Prostate gland (tissue), 2 donors: ENCODE data around the gene STK39. TPM values are rescaled to one million over a fixed set of nuclear protein-coding genes. Genes with fewer than 3 reads are reported as not detected.

Experiments
- DNase-seq: peaks from one replicate; pipeline ENCODE4 v3.0.0-alpha.2; 2019; ENCODE audit warnings: low spot score
- H3K27ac ChIP-seq, 2 donors: fragments of 200-600 bp; sonication (generic); 2 replicates each; pipeline ENCODE4 v1.5.1; 2017 to 2019
- H3K27me3 ChIP-seq: fragments of 200-600 bp; sonication (generic); replicated peaks from 2 replicates; pipeline ENCODE4 v1.5.1; 2019; ENCODE audit not compliant: insufficient read depth
- H3K36me3 ChIP-seq, 2 donors: fragments of 200-600 bp; sonication (generic); 1 replicate in 1 of 2; 2 replicates in 1 of 2; pipeline versions ENCODE4 v1.5.1 to v1.8.1; 2017 to 2019
- H3K4me1 ChIP-seq: fragments of 200-600 bp; sonication (generic); replicated peaks from 2 replicates; pipeline ENCODE4 v1.5.1; 2019
- H3K4me3 ChIP-seq, 2 donors: fragments of 200-600 bp; sonication (generic); 2 replicates each; pipeline ENCODE4 v1.5.1; 2017 to 2019
- H3K9me3 ChIP-seq: fragments of 200-600 bp; sonication (generic); 2 replicates; pipeline ENCODE4 v1.5.1; 2017
- CTCF ChIP-seq, 4 experiments: fragments of 200-600 bp in 2 of 4; fragments of 450-650 bp in 2 of 4; sonication (generic) in 2 of 4; IDR thresholded peaks; 1 replicate in 3 of 4; 2 replicates in 1 of 4; pipeline ENCODE4 v1.5.1; 2016 to 2019; ENCODE audit warnings: antibody characterized with exemption in 4 of 4, mild to moderate bottlenecking in 2 of 4, moderate library complexity in 2 of 4
- POLR2A ChIP-seq: fragments of 450-650 bp; IDR thresholded peaks from one replicate; pipeline ENCODE4 v1.6.1; 2016; ENCODE audit warnings: antibody characterized with exemption, mild to moderate bottlenecking
- POLR2AphosphoS5 ChIP-seq: sonication (generic); formaldehyde crosslinking; IDR thresholded peaks from one replicate; pipeline ENCODE4 v1.6.1; 2017; ENCODE audit warnings: antibody characterized with exemption
- WGBS: methylation state at CpG from one replicate; pipeline ENCODE4 v1.1.5; 2018; 5-methylcytosine and 5-hydroxymethylcytosine counted together
- intact Hi-C: fragments of 100-400 bp; cut with DNase I; formaldehyde crosslinking; loops from one replicate; pipeline ENCODE4 v1.14.2; 2022
- total RNA-seq, 2 donors: library from RNA; depleted of rRNA; stranded (reverse); fragments of >200 nt; gene quantifications; one replicate each; pipeline ENCODE4 v1.1.0, GENCODE V29; 2016

The STK39 gene
- total RNA-seq, 2 donors from 2014 or later = 32.2 to 54.7 TPM

DNA sequence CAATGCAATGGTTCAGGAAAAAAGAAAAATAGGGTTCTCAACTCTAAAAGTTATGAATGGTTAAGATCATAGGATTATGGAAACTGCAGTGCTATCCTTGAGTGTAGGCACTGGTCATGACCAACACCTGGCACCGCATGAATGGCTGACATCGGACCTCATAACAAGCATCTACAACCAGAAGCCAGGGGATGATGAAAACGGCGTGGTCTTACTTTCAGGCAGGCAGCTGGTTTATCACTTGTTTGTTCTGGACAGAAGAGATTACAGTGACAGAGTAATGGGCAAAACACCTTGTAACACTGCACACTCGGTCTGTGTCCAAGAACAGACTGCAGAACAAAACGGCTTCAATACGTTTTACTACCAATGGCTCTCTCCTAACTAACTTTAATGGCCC, 132.8 kb downstream of the STK39 start:
- TF ChIP-seq CTCF (IDR thresholded peaks at IDR 0.05) (no peak), POLR2AphosphoS5 (peak; percentile 38)

DNA sequence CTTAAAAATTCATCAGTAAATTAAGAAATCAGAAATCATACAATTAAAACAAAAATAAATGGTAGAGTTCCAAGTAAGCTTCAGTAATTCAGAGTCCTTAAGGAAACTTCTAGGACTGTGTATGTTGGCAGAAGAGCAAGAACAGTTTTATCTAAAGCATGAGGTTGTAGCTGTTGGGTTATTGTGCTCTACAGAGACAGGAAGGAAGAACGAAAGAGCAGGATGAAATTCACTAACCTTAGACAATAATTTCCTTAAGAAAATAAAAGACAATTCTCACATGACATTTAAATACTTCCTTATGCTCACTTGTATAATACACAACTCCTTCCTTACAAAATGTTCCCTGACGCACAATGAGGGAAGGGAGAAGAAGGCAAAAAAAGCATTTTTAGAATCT, 133.4 kb downstream of the STK39 start:
- TF ChIP-seq POLR2AphosphoS5 = peak; percentile 58
- TF ChIP-seq CTCF (IDR thresholded peaks at IDR 0.05) = no peak
- Histone ChIP-seq H3K36me3 (no peaks in the 10 kb centered on the region), H3K27ac (peak overlapping the region; percentile 27 to 57), H3K4me1 (no peaks in the 10 kb centered on the region), H3K4me3 (no peak overlapping the region), H3K27me3 (no peaks in the 10 kb centered on the region), H3K9me3 (no peaks in the 10 kb centered on the region)
- 37% methylated on average over 2 of the region's 2 CpGs for WGBS
- intact Hi-C loops = no loop called here
- no peak for DNase-seq

More for the DNA sequence above, 132.8 kb downstream of the STK39 start:
- intact Hi-C loops = loop anchor here (5.0 kb wide), 2 partner anchors 822 to 1577 kb away; partner anchors contain the start of gene B3GALT1
- peak; percentile 17 for DNase-seq
- Histone ChIP-seq H3K9me3 (no peaks in the 10 kb centered on the region), H3K4me3 (no peak overlapping the region), H3K27ac (peak overlapping the region; percentile 27 to 57), H3K36me3 (no peaks in the 10 kb centered on the region), H3K27me3 (no peaks in the 10 kb centered on the region), H3K4me1 (no peaks in the 10 kb centered on the region)
- 44% methylated on average over 7 of the region's 7 CpGs for WGBS

- Histone ChIP-seq H3K4me1 (no peaks in the 10 kb centered on the region), H3K4me3 (no peak overlapping the region), H3K27me3 (no peaks in the 10 kb centered on the region), H3K36me3 (no peaks in the 10 kb centered on the region), H3K27ac (no peak overlapping the region), H3K9me3 (no peaks in the 10 kb centered on the region)
- 47% methylated on average over 2 of the region's 2 CpGs for WGBS
- intact Hi-C loops = no loop called here
- TF ChIP-seq POLR2A = no peak
- TF ChIP-seq CTCF (IDR thresholded peaks at IDR 0.05) = no peak
- TF ChIP-seq POLR2AphosphoS5 = no peak
- no peak for DNase-seq
These were observed 140.1 kb downstream of the STK39 start for GRCh38 chr2:168107322-168107721.

- Histone ChIP-seq H3K27ac (no peak overlapping the region), H3K4me3 (no peak overlapping the region), H3K36me3 (no peaks in the 10 kb centered on the region), H3K4me1 (no peaks in the 10 kb centered on the region), H3K9me3 (no peaks in the 10 kb centered on the region), H3K27me3 (no peaks in the 10 kb centered on the region)
- WGBS = 66% methylated on average over 3 of the region's 3 CpGs
- no peak for DNase-seq
- TF ChIP-seq POLR2AphosphoS5 = no peak
- TF ChIP-seq CTCF (IDR thresholded peaks at IDR 0.05) = no peak
- TF ChIP-seq POLR2A = no peak
- intact Hi-C loops = no loop called here
These were observed 142.2 kb downstream of the STK39 start for GRCh38 chr2:168105127-168105683.

GRCh38 chr2:168097431-168097830, 150.0 kb downstream of the STK39 start:
- no peaks in the 10 kb centered on the region for H3K27me3 ChIP-seq
- no peak overlapping the region for H3K27ac ChIP-seq
- H3K4me3 ChIP-seq = no peak overlapping the region
- TF ChIP-seq CTCF (IDR thresholded peaks at IDR 0.05) (no peak), POLR2A (no peak)
- intact Hi-C loops = no loop called here
- DNase-seq = no peak
- no peaks in the 10 kb centered on the region for H3K4me1 ChIP-seq
- H3K9me3 ChIP-seq = no peaks in the 10 kb centered on the region
- H3K36me3 ChIP-seq = no peaks in the 10 kb centered on the region
- WGBS = 69% methylated on average over 5 of the region's 5 CpGs
